ENCODE results near the gene KLRG1. TPM values are rescaled to one million over a fixed set of nuclear protein-coding genes. Genes with fewer than 3 reads are reported as not detected.

Gene KLRG1
- polyA plus RNA-seq, 3 donors from 2014 or later: 183 to 569 (median 308) TPM

GRCh38 chr12:8956073-8956472 lies 33.3 kb upstream of the KLRG1 start:
- Mint-ChIP-seq H3K9me3 (peaks cover 0 to 5% (median 0%) of the 10 kb centered on the region in 6 donors), H3K36me3 (peaks cover 10 to 22% (median 18%) of the 10 kb centered on the region in 3 donors), H3K4me3 (peak overlapping the region in 2 of 5 donors; percentile 23 to 36), H3K27ac (peak overlapping the region; percentile 10 to 92 (median 60)), H3K4me1 (peaks cover 86 to 97% of the 10 kb centered on the region in 2 donors), H3K27me3 (ENCODE audit: low read depth in 3 of 3) (peaks cover 0 to 7% (median 2%) of the 10 kb centered on the region in 3 donors)
- DNase-seq: no peak

- peak overlapping the region; percentile 34 to 93 (median 82) for H3K27ac Mint-ChIP-seq
- H3K9me3 Mint-ChIP-seq: peaks cover 0 to 5% (median 0%) of the 10 kb centered on the region in 6 donors
- H3K36me3 Mint-ChIP-seq: peaks cover 10 to 22% (median 22%) of the 10 kb centered on the region in 3 donors
- peak overlapping the region in 4 of 5 donors; percentile 17 to 56 (median 26) for H3K4me3 Mint-ChIP-seq
- no peak for DNase-seq
- H3K4me1 Mint-ChIP-seq: peaks cover 81 to 90% of the 10 kb centered on the region in 2 donors
- H3K27me3 Mint-ChIP-seq (ENCODE audit: low read depth in 3 of 3): peaks cover 0 to 2% (median 2%) of the 10 kb centered on the region in 3 donors
Observed at GRCh38 chr12:8956772-8957171, 32.6 kb upstream of the KLRG1 start.

GRCh38 chr12:8957561-8957960 lies 31.8 kb upstream of the KLRG1 start:
- Mint-ChIP-seq H3K27me3 (ENCODE audit: low read depth in 3 of 3) (peaks cover 0 to 2% (median 2%) of the 10 kb centered on the region in 3 donors), H3K4me3 (peak overlapping the region in 3 of 5 donors; percentile 18 to 29 (median 22))

GRCh38 chr12:8958066-8958465 lies 31.3 kb upstream of the KLRG1 start:
- DNase-seq: no peak
- H3K4me3 Mint-ChIP-seq: no peak overlapping the region
- H3K27me3 Mint-ChIP-seq (ENCODE audit: low read depth in 3 of 3): peaks cover 0 to 2% (median 2%) of the 10 kb centered on the region in 3 donors
- peaks cover 0 to 5% (median 0%) of the 10 kb centered on the region in 6 donors for H3K9me3 Mint-ChIP-seq
- peak overlapping the region in 5 of 6 donors; percentile 0 to 72 (median 40) for H3K27ac Mint-ChIP-seq
- H3K36me3 Mint-ChIP-seq: peaks cover 15 to 32% (median 23%) of the 10 kb centered on the region in 3 donors
- peaks cover 70 to 90% of the 10 kb centered on the region in 2 donors for H3K4me1 Mint-ChIP-seq

More at GRCh38 chr12:8957561-8957960, 31.8 kb upstream of the KLRG1 start:
- H3K4me1 Mint-ChIP-seq: peaks cover 75 to 90% of the 10 kb centered on the region in 2 donors
- peaks cover 15 to 29% (median 26%) of the 10 kb centered on the region in 3 donors for H3K36me3 Mint-ChIP-seq
- peak overlapping the region; percentile 34 to 93 (median 82) for H3K27ac Mint-ChIP-seq
- peaks cover 0 to 5% (median 0%) of the 10 kb centered on the region in 6 donors for H3K9me3 Mint-ChIP-seq
- no peak for DNase-seq

GRCh38 chr12:8960176-8960575 lies 29.2 kb upstream of the KLRG1 start:
- peak overlapping the region in 1 of 5 donors; percentile 6 for H3K4me3 Mint-ChIP-seq
- peaks cover 15 to 43% (median 29%) of the 10 kb centered on the region in 3 donors for H3K36me3 Mint-ChIP-seq
- H3K4me1 Mint-ChIP-seq: peaks cover 60 to 90% of the 10 kb centered on the region in 2 donors
- peaks cover 0 to 9% (median 1%) of the 10 kb centered on the region in 6 donors for H3K9me3 Mint-ChIP-seq
- H3K27ac Mint-ChIP-seq: peak overlapping the region in 5 of 6 donors; percentile 1 to 79 (median 24)
- peaks cover 0 to 2% (median 0%) of the 10 kb centered on the region in 3 donors for H3K27me3 Mint-ChIP-seq (ENCODE audit: low read depth in 3 of 3)
- no peak for DNase-seq

GRCh38 chr12:8968761-8969160 lies 20.6 kb upstream of the KLRG1 start:
- peaks cover 23 to 44% of the 10 kb centered on the region in 2 donors for H3K4me1 Mint-ChIP-seq
- DNase-seq: no peak
- peaks cover 9 to 25% (median 16%) of the 10 kb centered on the region in 6 donors for H3K9me3 Mint-ChIP-seq
- no peak overlapping the region for H3K4me3 Mint-ChIP-seq
- H3K27ac Mint-ChIP-seq: no peak overlapping the region
- H3K27me3 Mint-ChIP-seq (ENCODE audit: low read depth in 3 of 3): no peaks in the 10 kb centered on the region
- H3K36me3 Mint-ChIP-seq: peaks cover 4 to 21% (median 17%) of the 10 kb centered on the region in 3 donors

- Mint-ChIP-seq H3K4me3 (no peak overlapping the region), H3K4me1 (peaks cover 14 to 32% of the 10 kb centered on the region in 2 donors), H3K27ac (peak overlapping the region; percentile 42 to 85 (median 72)), H3K36me3 (peaks cover 4 to 15% (median 13%) of the 10 kb centered on the region in 3 donors), H3K27me3 (ENCODE audit: low read depth in 3 of 3) (no peaks in the 10 kb centered on the region), H3K9me3 (peaks cover 7 to 18% (median 14%) of the 10 kb centered on the region in 6 donors)
- DNase-seq: no peak
Observed at GRCh38 chr12:8969861-8970411, 19.4 kb upstream of the KLRG1 start.

GRCh38 chr12:8970432-8970831 lies 18.9 kb upstream of the KLRG1 start:
- peaks cover 4 to 17% (median 13%) of the 10 kb centered on the region in 3 donors for H3K36me3 Mint-ChIP-seq
- H3K27ac Mint-ChIP-seq: peak overlapping the region; percentile 42 to 85 (median 70)
- H3K4me3 Mint-ChIP-seq: peak overlapping the region in 1 of 5 donors; percentile 44
- no peaks in the 10 kb centered on the region for H3K27me3 Mint-ChIP-seq (ENCODE audit: low read depth in 3 of 3)
- H3K4me1 Mint-ChIP-seq: peaks cover 14 to 34% of the 10 kb centered on the region in 2 donors
- DNase-seq: no peak
- H3K9me3 Mint-ChIP-seq: peaks cover 7 to 18% (median 14%) of the 10 kb centered on the region in 6 donors

GRCh38 chr12:8980137-8980536 lies 9.2 kb upstream of the KLRG1 start:
- H3K9me3 Mint-ChIP-seq: peaks cover 7 to 20% (median 15%) of the 10 kb centered on the region in 6 donors

GRCh38 chr12:8985213-8985754 lies 4.1 kb upstream of the KLRG1 start:
- peaks cover 0 to 3% (median 2%) of the 10 kb centered on the region in 3 donors for H3K27me3 Mint-ChIP-seq (ENCODE audit: low read depth in 3 of 3)
- H3K27ac Mint-ChIP-seq: peak overlapping the region; percentile 89 to 97 (median 94)

More at GRCh38 chr12:8980137-8980536, 9.2 kb upstream of the KLRG1 start:
- Mint-ChIP-seq H3K27me3 (ENCODE audit: low read depth in 3 of 3) (peaks cover 0 to 3% (median 2%) of the 10 kb centered on the region in 3 donors), H3K4me1 (peaks cover 22 to 39% of the 10 kb centered on the region in 2 donors), H3K27ac (no peak overlapping the region), H3K4me3 (no peak overlapping the region), H3K36me3 (peaks cover 12 to 28% (median 20%) of the 10 kb centered on the region in 3 donors)
- DNase-seq: no peak

GRCh38 chr12:8987163-8987562 lies 2.2 kb upstream of the KLRG1 start:
- Mint-ChIP-seq H3K4me3 (peak overlapping the region; percentile 70 to 95 (median 88)), H3K27ac (peak overlapping the region; percentile 92 to 97 (median 94))

More at GRCh38 chr12:8985213-8985754, 4.1 kb upstream of the KLRG1 start:
- Mint-ChIP-seq H3K36me3 (peaks cover under 1 to 4% (median under 1%) of the 10 kb centered on the region in 3 donors), H3K4me1 (peaks cover 63 to 75% of the 10 kb centered on the region in 2 donors), H3K9me3 (peaks cover under 1 to 6% (median 2%) of the 10 kb centered on the region in 6 donors), H3K4me3 (peak overlapping the region; percentile 23 to 75 (median 70))
- peak; percentile 57 to 61 (median 60) for DNase-seq

GRCh38 chr12:8987685-8988084 lies 1.7 kb upstream of the KLRG1 start:
- peak overlapping the region; percentile 70 to 95 (median 88) for H3K4me3 Mint-ChIP-seq
- H3K27me3 Mint-ChIP-seq (ENCODE audit: low read depth in 3 of 3): peaks cover 0 to 4% (median 3%) of the 10 kb centered on the region in 3 donors
- H3K27ac Mint-ChIP-seq: peak overlapping the region; percentile 92 to 97 (median 94)
- no peaks in the 10 kb centered on the region for H3K36me3 Mint-ChIP-seq
- H3K9me3 Mint-ChIP-seq: peaks cover 0 to 2% (median 0%) of the 10 kb centered on the region in 6 donors
- H3K4me1 Mint-ChIP-seq: peaks cover 69 to 82% of the 10 kb centered on the region in 2 donors
- peak in 1 of 3 donors; percentile 37 for DNase-seq

More at GRCh38 chr12:8987163-8987562, 2.2 kb upstream of the KLRG1 start:
- H3K36me3 Mint-ChIP-seq: no peaks in the 10 kb centered on the region
- H3K9me3 Mint-ChIP-seq: peaks cover 0 to 2% (median 0%) of the 10 kb centered on the region in 6 donors
- DNase-seq: no peak
- peaks cover 0 to 3% (median 2%) of the 10 kb centered on the region in 3 donors for H3K27me3 Mint-ChIP-seq (ENCODE audit: low read depth in 3 of 3)
- peaks cover 66 to 79% of the 10 kb centered on the region in 2 donors for H3K4me1 Mint-ChIP-seq
